GM18511 (cell line): ENCODE measurements around the gene ZNF345.

ENCODE experiments used
- ATAC-seq: cut with Tn5 transposase; IDR thresholded peaks from one replicate; pipeline ENCODE4 v1.9.1; 2021; ENCODE audit warnings: mild to moderate bottlenecking, moderate library complexity; ENCODE audit not compliant: unreplicated experiment

Gene ZNF345

GRCh38 chr19:36850559-36851442 lies at the start of gene ZNF345:
Gene ZNF345, plus strand, starts transcription at chr19:36850876. Its CDS starts 25,955 bp downstream, at chr19:36876831.
- ATAC-seq, result peak; percentile 86

DNA sequence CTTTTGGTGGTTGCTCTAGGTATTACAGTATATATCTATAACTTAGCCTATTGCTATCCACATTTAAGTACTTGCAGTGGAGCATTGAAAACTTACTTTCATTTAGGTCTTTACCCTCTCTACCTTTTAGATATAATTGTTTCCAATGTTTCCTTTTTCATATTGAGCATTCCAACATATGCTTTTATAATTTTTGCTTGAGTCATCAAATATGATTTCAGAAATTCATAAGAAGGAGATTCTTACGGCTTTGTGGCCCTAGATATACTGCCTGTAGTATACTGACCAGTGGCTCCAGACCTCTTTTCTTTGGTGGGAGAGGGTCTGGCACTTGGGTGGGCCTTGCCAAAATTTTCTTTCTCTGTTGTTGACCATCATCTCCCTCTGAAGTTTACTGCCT lies 45.3 kb upstream of the ZNF345 start:
- ATAC-seq, result no peak

GRCh38 chr19:36807029-36807428 lies 43.6 kb upstream of the ZNF345 start:
- no peak for ATAC-seq

DNA sequence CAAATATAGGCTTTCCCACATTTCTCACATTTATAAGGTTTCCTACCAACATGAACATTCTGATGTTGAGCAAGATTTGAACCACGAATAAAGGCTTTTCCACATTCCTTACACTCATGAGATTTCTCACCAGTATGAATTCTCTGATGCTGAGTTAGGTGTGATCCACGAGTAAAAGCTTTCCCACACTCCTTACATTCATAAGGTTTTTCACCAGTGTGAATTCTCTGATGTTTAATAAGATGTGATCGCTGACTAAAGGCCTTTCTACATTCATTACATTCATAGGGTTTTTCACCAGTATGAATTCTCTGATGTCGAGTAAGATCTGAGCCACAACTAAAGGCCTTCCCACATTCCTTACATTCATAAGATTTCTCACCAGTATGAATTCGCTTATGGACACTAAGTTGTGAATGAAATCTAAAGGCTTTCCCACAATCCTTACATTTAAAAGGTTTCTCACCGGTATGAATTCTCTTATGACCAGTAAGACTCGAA lies 31.5 kb upstream of the ZNF345 start:
- ATAC-seq, result no peak

DNA sequence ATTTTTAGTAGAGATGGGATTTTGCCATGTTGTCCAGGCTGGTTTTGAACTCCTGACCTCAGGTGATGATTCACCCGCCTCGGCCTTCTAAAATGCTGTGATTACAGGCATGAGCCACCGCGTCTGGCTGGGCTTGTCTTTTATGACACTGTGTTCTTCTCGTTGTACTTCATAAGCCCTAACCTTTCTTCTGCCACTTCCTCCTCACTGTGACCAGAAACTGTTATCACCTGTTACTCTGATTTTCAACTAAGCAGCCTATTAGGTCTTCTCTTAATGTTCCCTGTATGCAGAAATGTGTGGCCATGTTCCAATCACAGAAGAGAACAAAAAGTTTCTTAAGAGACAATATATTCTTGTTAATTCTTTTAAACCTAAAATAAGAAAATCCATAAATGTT lies 28.9 kb upstream of the ZNF345 start:
- ATAC-seq, result no peak

DNA sequence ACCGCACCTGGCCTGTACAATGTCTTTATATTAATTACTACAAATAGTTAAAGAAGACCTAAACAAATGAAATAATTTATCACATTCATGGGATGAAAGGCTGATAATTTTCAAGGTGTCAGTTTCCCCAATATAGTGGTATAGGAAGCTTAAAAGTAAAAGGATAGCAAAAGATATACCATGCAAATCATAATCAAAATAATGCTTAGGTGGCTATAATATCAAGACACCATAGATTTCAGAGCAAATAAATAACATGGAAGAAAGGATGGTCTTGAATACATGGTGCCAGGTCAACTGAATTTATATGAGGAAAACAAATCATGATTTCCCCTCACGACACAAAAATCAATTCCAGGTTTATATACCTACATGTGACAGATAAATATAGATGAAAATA lies 17.2 kb upstream of the ZNF345 start:
- ATAC-seq, result no peak

DNA sequence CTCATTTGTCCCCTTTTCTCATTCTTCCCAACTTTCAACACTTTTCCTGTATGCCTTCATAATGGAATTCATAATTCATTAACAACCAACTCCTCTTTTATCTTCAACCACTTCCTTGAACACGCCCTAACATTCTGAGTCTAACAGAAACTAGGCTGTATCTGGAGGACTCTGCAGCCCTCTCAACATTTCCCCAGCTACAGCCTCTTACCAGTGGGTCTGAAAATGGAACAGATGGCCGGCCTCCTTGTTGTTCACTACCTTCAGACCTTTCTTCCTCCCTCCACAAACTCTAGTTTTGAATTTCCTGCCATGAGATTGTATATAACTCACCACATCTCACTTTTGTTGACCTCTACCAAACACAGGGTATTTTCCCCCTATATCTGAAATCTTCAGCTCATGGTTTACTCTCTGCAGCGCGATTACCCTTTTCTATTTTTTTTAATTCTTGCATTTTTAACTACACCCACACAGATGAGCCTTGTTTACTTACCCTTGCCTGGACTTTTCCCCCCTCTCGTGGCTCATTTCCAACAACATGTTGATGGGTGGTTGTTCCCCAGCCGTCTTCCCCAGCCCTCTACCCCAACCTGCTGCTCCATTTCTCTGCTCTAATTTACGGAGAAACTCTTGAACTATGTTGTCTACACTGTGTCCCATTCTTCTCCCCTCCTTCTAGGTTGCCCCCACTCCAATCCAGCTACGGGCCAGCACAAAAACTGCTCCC lies 13.3 kb upstream of the ZNF345 start:
- no peak for ATAC-seq

DNA sequence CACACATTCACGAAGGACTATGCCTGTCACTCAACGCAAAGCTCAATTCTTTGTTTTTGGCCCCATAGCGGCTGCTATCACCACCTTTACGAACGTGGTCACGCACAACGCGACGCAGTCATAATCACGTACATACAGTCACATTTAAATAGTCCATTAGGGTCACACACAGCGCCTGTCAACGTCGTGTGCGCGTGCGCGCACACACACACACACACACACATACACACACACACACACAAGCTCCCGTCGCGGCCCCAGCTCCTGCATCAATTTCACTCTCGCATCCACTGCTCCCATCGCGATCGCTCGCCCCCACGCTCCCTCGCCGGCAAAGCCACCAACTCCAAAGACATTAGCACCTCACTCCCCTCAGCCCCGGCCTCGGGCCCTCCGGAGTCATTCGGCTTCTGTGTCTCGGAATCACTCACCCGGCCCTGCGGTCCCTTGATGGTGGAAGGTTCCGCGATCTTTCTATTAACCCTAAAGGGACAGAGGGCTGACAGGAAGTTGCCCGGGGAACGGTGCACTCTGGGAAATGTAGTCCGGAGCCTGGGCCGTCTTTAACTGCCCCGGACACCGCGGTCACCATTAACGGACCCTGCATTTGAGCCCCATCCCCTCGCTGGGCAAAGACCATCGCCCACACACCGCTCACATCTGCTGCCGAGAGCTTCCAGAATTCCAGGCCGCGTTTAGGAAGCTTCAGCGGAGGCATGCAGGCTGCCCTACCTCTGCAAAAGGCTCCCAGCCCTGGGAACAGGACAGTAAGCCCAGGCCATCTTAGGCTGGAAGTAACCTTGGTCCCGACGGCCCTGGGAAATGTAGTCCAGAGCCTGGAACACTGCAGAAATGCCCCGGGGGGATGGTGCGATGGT lies 12.5 kb upstream of the ZNF345 start, which contains the start of gene ZNF790:
ZNF790 (minus strand) TSS at position 482 of the 878 bp plus-strand sequence. CDS start 12,768 bp downstream, outside the sequence.
- ATAC-seq, result peak; percentile 97

- ATAC-seq, result no peak
Measured at GRCh38 chr19:36838784-36839324, 11.8 kb upstream of the ZNF345 start.

DNA sequence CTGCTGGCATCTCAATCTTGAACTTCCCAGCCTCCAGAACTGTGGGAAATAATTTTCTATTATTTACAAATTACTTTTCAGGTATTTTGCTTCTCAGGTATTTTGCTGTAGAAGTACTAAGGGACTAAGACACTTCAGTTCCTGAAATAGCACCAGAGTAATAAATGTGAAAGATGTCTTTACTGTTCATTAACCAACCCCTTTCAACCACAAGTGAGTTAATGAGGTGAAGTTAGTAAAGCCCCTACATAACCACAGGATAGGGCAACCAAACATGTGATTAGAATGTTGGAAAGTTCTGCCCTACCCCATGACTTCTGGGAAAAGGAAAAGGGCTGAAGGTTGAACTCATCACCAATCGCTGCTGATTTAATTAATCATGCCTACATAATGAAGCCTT lies 2.7 kb upstream of the ZNF345 start:
- no peak for ATAC-seq

GRCh38 chr19:36849701-36850558 lies 746 bp upstream of the ZNF345 start:
- peak; percentile 90 for ATAC-seq

DNA sequence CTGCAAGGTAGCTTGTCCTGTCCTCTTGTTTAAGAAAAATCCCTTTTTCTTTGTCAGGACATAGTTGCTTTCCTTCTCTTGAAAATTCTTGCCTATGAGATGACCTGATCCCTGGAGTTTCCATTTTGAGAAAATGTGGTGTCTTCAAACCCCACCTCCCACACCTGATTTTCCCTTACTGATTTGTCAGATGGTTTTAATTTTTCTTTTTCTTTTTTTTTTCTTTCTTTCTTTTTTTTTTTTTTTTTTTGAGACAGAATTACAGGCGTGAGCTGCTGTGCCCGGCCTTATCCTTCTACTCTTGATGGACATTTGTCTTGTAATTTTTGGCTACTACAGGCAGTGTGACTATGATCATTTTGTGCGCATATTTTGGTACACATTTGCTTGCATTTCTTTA lies 1.2 kb downstream of the ZNF345 start:
- ATAC-seq, result no peak

DNA sequence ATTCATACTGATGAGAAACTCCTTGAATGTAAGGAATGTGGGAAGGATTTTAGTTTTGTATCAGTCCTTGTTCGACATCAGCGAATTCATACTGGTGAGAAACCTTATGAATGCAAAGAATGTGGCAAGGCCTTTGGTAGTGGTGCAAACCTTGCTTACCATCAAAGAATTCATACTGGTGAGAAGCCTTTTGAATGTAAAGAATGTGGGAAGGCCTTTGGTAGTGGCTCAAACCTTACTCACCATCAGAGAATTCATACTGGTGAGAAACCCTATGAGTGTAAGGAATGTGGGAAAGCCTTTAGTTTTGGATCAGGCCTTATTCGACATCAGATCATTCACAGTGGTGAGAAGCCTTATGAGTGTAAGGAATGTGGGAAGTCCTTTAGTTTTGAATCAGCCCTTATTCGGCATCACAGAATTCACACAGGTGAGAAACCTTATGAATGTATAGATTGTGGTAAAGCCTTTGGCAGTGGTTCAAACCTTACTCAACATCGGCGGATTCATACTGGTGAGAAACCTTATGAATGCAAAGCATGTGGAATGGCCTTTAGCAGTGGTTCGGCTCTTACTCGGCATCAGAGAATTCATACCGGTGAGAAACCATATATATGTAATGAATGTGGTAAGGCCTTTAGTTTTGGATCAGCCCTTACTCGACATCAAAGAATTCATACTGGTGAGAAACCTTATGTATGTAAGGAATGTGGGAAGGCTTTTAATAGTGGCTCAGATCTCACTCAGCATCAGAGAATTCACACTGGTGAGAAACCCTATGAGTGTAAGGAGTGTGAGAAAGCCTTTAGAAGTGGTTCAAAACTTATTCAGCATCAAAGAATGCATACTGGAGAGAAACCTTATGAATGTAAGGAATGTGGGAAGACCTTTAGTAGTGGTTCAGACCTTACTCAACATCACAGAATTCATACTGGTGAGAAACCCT lies 26.6 kb downstream of the ZNF345 start:
- no peak for ATAC-seq

DNA sequence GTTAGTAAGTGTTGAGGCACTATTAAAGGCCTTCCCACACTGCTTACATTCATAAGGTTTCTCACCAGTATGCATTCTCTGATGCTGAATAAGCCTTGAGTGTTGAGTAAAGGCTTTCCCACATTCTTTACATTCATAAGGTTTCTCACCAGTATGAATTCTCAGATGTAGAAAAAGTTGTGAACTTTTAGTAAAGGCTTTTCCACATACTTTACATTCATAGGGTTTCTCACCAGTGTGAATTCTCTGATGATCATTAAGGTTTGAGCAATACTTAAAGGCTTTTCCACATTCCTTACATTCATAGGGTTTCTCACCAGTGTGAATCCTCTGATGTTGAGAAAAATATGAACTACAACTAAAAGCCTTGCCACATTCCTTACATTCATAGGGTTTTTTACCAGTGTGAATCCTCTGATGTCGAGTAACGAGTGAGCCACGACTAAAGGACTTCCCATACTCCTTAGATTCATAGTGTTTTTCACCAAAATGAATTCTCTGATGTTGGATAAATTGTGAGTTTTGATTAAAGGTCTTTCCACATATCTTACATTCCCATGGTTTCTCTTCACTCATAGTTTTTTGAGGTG lies 41.2 kb downstream of the ZNF345 start:
- no peak for ATAC-seq

DNA sequence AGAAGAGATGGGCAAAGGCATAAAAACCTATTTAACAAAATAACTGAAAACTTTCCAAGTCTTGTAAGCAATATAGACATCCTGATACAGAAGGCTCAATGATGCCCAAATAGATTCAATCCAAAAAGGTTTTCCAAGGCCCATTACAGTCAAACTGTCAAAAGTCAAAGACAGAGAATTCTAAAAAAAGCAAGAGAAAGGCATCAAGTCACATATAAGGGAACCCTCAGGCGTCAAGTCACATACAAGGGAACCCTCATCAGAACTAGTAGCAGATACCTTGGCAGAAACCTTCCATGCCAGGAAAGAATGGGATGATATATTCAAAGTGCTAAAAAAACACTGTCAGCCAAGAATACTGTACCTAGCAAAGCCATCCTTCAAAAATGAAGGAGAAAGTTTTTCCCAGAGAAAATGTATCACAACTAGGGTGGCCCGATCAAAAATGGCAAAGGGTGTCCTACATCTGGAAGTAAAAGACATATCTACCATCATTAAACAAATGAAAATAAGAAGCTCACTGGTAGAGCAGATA lies 44.2 kb downstream of the ZNF345 start:
- no peak for ATAC-seq

- no peak for ATAC-seq
Measured at GRCh38 chr19:36898422-36898821, 47.7 kb downstream of the ZNF345 start.

GRCh38 chr19:36915992-36916830 lies 65.5 kb downstream of the ZNF345 start, which contains the start of the genes ZNF568 and ZNF829:
Gene ZNF568, plus strand, starts transcription at chr19:36916332. Its CDS starts 6,439 bp downstream, at chr19:36922771.
Gene ZNF829, minus strand, starts transcription at chr19:36916291. Its CDS starts 1,124 bp downstream, at chr19:36915167.
- peak; percentile 95 for ATAC-seq
